MM.1S (cell line): ENCODE data around the gene TNIP1.

Experiments used
- DNase-seq: peaks from one replicate; pipeline ENCODE4 v3.0.0-alpha.2; 2015
- H2AFZ ChIP-seq: fragments of 300-600 bp; sonication (generic); 2 replicates; pipeline ENCODE4 v1.6.0; 2016; ENCODE audit warnings: antibody characterized with exemption, low read length
- H3F3A ChIP-seq: fragments of 300-600 bp; sonication (generic); 2 replicates; pipeline ENCODE4 v1.6.1; 2016; ENCODE audit warnings: mild to moderate bottlenecking, antibody characterized with exemption, low read length, moderate library complexity, mixed read lengths; ENCODE audit not compliant: insufficient read depth
- H3K27ac ChIP-seq: fragments of 300-600 bp; sonication (generic); 2 replicates; pipeline ENCODE4 v1.5.1; 2016; ENCODE audit warnings: mild to moderate bottlenecking, low read length
- H3K27me3 ChIP-seq: fragments of 300-600 bp; sonication (generic); replicated peaks from 2 replicates; pipeline ENCODE4 v1.6.0; 2016; ENCODE audit warnings: low read length; ENCODE audit not compliant: insufficient read depth
- H3K36me3 ChIP-seq: fragments of 300-600 bp; sonication (generic); replicated peaks from 2 replicates; pipeline ENCODE4 v1.6.1; 2016; ENCODE audit warnings: mild to moderate bottlenecking, low read length, mixed read lengths; ENCODE audit not compliant: insufficient read depth
- H3K4me1 ChIP-seq: fragments of 300-600 bp; sonication (generic); 2 replicates; pipeline ENCODE4 v1.6.1; 2016; ENCODE audit warnings: low read length, mixed read lengths
- H3K4me2 ChIP-seq: fragments of 300-600 bp; sonication (generic); 2 replicates; pipeline ENCODE4 v1.6.0; 2016; ENCODE audit warnings: low read depth, low read length
- H3K4me3 ChIP-seq: fragments of 300-600 bp; sonication (generic); 2 replicates; pipeline ENCODE4 v1.5.1; 2016; ENCODE audit warnings: low read length, mixed read lengths
- H3K79me2 ChIP-seq: fragments of 300-600 bp; sonication (generic); 2 replicates; pipeline ENCODE4 v1.6.1; 2016; ENCODE audit warnings: mixed run types, low read length, mixed read lengths
- H3K9ac ChIP-seq: fragments of 300-600 bp; sonication (generic); 2 replicates; pipeline ENCODE4 v1.6.1; 2016; ENCODE audit warnings: low read length, mixed read lengths
- H3K9me2 ChIP-seq: fragments of 300-600 bp; sonication (generic); replicated peaks from 2 replicates; pipeline ENCODE4 v1.6.1; 2016; ENCODE audit warnings: mild to moderate bottlenecking, low read length, mixed read lengths; ENCODE audit not compliant: insufficient read depth
- H3K9me3 ChIP-seq: fragments of 300-600 bp; sonication (generic); replicated peaks from 2 replicates; pipeline ENCODE4 v1.6.1; 2016; ENCODE audit warnings: mild to moderate bottlenecking, low read length, mixed read lengths; ENCODE audit not compliant: insufficient read depth
- H4K20me1 ChIP-seq: fragments of 300-600 bp; sonication (generic); 2 replicates; pipeline ENCODE4 v1.6.1; 2016; ENCODE audit warnings: mild to moderate bottlenecking, low read length, moderate library complexity, mixed read lengths; ENCODE audit not compliant: insufficient read depth
- CTCF ChIP-seq: fragments of 300-600 bp; sonication (generic); IDR thresholded peaks from 2 replicates; pipeline ENCODE4 v1.5.1; 2016; ENCODE audit warnings: antibody characterized with exemption, low read length, mixed read lengths
- EZH2 ChIP-seq: fragments of 300-600 bp; sonication (generic); optimal IDR thresholded peaks from 2 replicates; pipeline ENCODE3; 2017; ENCODE audit warnings: low read depth, mild to moderate bottlenecking, antibody characterized with exemption, low read length, mixed read lengths
- EZH2phosphoT487 ChIP-seq: fragments of 300-600 bp; sonication (generic); IDR thresholded peaks from 2 replicates; pipeline ENCODE4 v1.6.1; 2018; ENCODE audit warnings: antibody characterized with exemption, low read length

TNIP1 gene

GRCh38 chr5:151070449-151070848 is 10.4 kb downstream of the TNIP1 start:
- Histone ChIP-seq H3K9ac (no peak overlapping the region), H3K79me2 (peaks cover 100% of the 10 kb centered on the region), H3K27me3 (no peaks in the 10 kb centered on the region), H3K9me2 (no peaks in the 10 kb centered on the region), H3K9me3 (no peaks in the 10 kb centered on the region), H3K36me3 (no peaks in the 10 kb centered on the region; the same call in 1 of the 2 replicates), H3K4me2 (no peak overlapping the region), H2AFZ (no peak overlapping the region), H3K4me1 (peaks cover 19% of the 10 kb centered on the region), H4K20me1 (peaks cover 16% of the 10 kb centered on the region; the same call in 1 of the 2 replicates), H3K27ac (no peak overlapping the region), H3F3A (peaks cover 7% of the 10 kb centered on the region; the same call in 1 of the 2 replicates), H3K4me3 (no peak overlapping the region)
- no peak for TF ChIP-seq EZH2phosphoT487
- TF ChIP-seq CTCF, result no peak
- no peak for TF ChIP-seq EZH2
- no peak for DNase-seq

- Histone ChIP-seq H3F3A (peaks cover 7% of the 10 kb centered on the region; the same call in 1 of the 2 replicates), H3K9me3 (no peaks in the 10 kb centered on the region), H3K27me3 (no peaks in the 10 kb centered on the region), H3K79me2 (peaks cover 100% of the 10 kb centered on the region), H3K4me1 (peaks cover 27% of the 10 kb centered on the region), H3K4me2 (no peak overlapping the region), H3K9me2 (no peaks in the 10 kb centered on the region), H3K4me3 (no peak overlapping the region), H3K27ac (no peak overlapping the region), H2AFZ (no peak overlapping the region), H4K20me1 (peaks cover 16% of the 10 kb centered on the region; the same call in 1 of the 2 replicates), H3K9ac (no peak overlapping the region), H3K36me3 (no peaks in the 10 kb centered on the region; the same call in 1 of the 2 replicates)
- TF ChIP-seq EZH2phosphoT487 (no peak), EZH2 (no peak), CTCF (no peak)
- DNase-seq, result no peak
Observed at GRCh38 chr5:151068433-151069197, 12.2 kb downstream of the TNIP1 start.

- DNase-seq, result no peak
- no peaks in the 10 kb centered on the region; the same call in 1 of the 2 replicates for H3K36me3 ChIP-seq
- no peaks in the 10 kb centered on the region for H3K27me3 ChIP-seq
- no peaks in the 10 kb centered on the region for H3K9me2 ChIP-seq
- TF ChIP-seq CTCF (no peak), EZH2phosphoT487 (no peak), EZH2 (no peak)
- no peak overlapping the region for H3K4me2 ChIP-seq
- no peak overlapping the region for H3K27ac ChIP-seq
- no peak overlapping the region for H3K4me3 ChIP-seq
- peaks cover 33% of the 10 kb centered on the region for H3K4me1 ChIP-seq
- peaks cover 12% of the 10 kb centered on the region; the same call in 1 of the 2 replicates for H4K20me1 ChIP-seq
- H3K9ac ChIP-seq, result no peak overlapping the region
- H3K9me3 ChIP-seq, result no peaks in the 10 kb centered on the region
- peaks cover 98% of the 10 kb centered on the region for H3K79me2 ChIP-seq
- H3F3A ChIP-seq, result peaks cover 7% of the 10 kb centered on the region; the same call in 1 of the 2 replicates
- no peak overlapping the region for H2AFZ ChIP-seq
Observed at GRCh38 chr5:151067632-151068432, 13.0 kb downstream of the TNIP1 start.
